CD14-positive monocyte (primary cell): ENCODE measurements around the gene PRDM1. TPM values are rescaled to one million over a fixed set of nuclear protein-coding genes. Genes with fewer than 3 reads are reported as not detected.

Source experiments
- DNase-seq, 3 donors: peaks; one replicate each; pipeline ENCODE4 v3.0.0-alpha.2; 2011 to 2022
- H2AFZ ChIP-seq: 2 replicates; pipeline ENCODE4 v1.6.0; 2012; ENCODE audit warnings: mild to moderate bottlenecking, low read depth, low read length, inconsistent platforms; ENCODE audit not compliant: insufficient read depth, poor library complexity, severe bottlenecking
- H3K27ac ChIP-seq, 2 donors: 1 replicate in 1 of 2; 2 replicates in 1 of 2; pipeline ENCODE4 v1.5.1; 2012 to 2013; ENCODE audit warnings: low read length in 2 of 2, control low read depth in 1 of 2, inconsistent platforms in 1 of 2, low read depth in 1 of 2, mild to moderate bottlenecking in 1 of 2
- H3K27me3 ChIP-seq, 2 donors: one replicate each; pipeline versions ENCODE4 v1.6.0 to v1.6.1; 2011 to 2013; ENCODE audit warnings: low read length in 2 of 2; ENCODE audit not compliant: control insufficient read depth in 2 of 2, insufficient read depth in 2 of 2
- H3K36me3 ChIP-seq, 2 donors: replicated peaks in 1 of 2; 1 replicate in 1 of 2; 2 replicates in 1 of 2; pipeline versions ENCODE4 v1.5.1 to v1.6.1; 2012 to 2013; ENCODE audit warnings: low read length in 2 of 2, control low read depth in 1 of 2, inconsistent platforms in 1 of 2, mild to moderate bottlenecking in 1 of 2; ENCODE audit not compliant: insufficient read depth in 2 of 2, control insufficient read depth in 1 of 2
- H3K4me1 ChIP-seq, 2 donors: 1 replicate in 1 of 2; 2 replicates in 1 of 2; pipeline versions ENCODE4 v1.5.1 to v1.6.1; 2012 to 2013; ENCODE audit warnings: low read length in 2 of 2, control low read depth in 1 of 2, inconsistent platforms in 1 of 2, mild to moderate bottlenecking in 1 of 2, moderate library complexity in 1 of 2; ENCODE audit not compliant: insufficient read depth in 2 of 2, control insufficient read depth in 1 of 2
- H3K4me2 ChIP-seq: replicated peaks from 2 replicates; pipeline ENCODE3; 2012; ENCODE audit warnings: low read length, moderate library complexity, mild to moderate bottlenecking; ENCODE audit not compliant: poor library complexity, severe bottlenecking; ENCODE audit errors: extremely low read depth
- H3K4me3 ChIP-seq, 3 experiments: fragments of 200-600 bp in 1 of 3; sonication (generic) in 1 of 3; replicated peaks in 1 of 3; 1 replicate in 2 of 3; 2 replicates in 1 of 3; pipeline ENCODE4 v1.5.1; 2011 to 2013; ENCODE audit warnings: low read length in 3 of 3, mild to moderate bottlenecking in 3 of 3, control low read depth in 2 of 3, low read depth in 2 of 3, inconsistent platforms in 1 of 3, moderate library complexity in 1 of 3
- H3K79me2 ChIP-seq: 2 replicates; pipeline ENCODE4 v1.6.0; 2012; ENCODE audit warnings: mild to moderate bottlenecking, control low read depth, inconsistent platforms, low read length, moderate library complexity; ENCODE audit not compliant: insufficient read depth
- H3K9ac ChIP-seq: 2 replicates; pipeline ENCODE4 v1.6.0; 2017; ENCODE audit warnings: low read length, mild to moderate bottlenecking; ENCODE audit not compliant: insufficient read depth, poor library complexity, severe bottlenecking
- H3K9me3 ChIP-seq, 2 donors: replicated peaks in 1 of 2; 1 replicate in 1 of 2; 2 replicates in 1 of 2; pipeline versions ENCODE4 v1.5.1 to v1.6.1; 2012 to 2013; ENCODE audit warnings: low read length in 2 of 2, control low read depth in 1 of 2; ENCODE audit not compliant: control insufficient read depth in 1 of 2, insufficient read depth in 1 of 2
- H4K20me1 ChIP-seq: 2 replicates; pipeline ENCODE4 v1.6.0; 2012; ENCODE audit warnings: mild to moderate bottlenecking, low read length, control low read depth, moderate library complexity; ENCODE audit not compliant: insufficient read depth
- H3K27ac Mint-ChIP-seq, 7 donors: one replicate each; pipeline ENCODE4 v1.8.0; 2020; ENCODE audit warnings: mild to moderate bottlenecking in 7 of 7, mixed read lengths in 7 of 7, moderate library complexity in 6 of 7, inconsistent platforms in 2 of 7
- H3K27me3 Mint-ChIP-seq, 3 donors: one replicate each; pipeline ENCODE4 v1.8.0; 2021 to 2022; ENCODE audit warnings: low read depth in 3 of 3, mild to moderate bottlenecking in 3 of 3, mixed read lengths in 3 of 3, moderate library complexity in 3 of 3, inconsistent platforms in 1 of 3
- H3K36me3 Mint-ChIP-seq, 2 donors: one replicate each; pipeline ENCODE4 v1.8.0; 2020; ENCODE audit warnings: mixed read lengths in 2 of 2, inconsistent platforms in 1 of 2, mild to moderate bottlenecking in 1 of 2
- H3K4me1 Mint-ChIP-seq: one replicate; pipeline ENCODE4 v1.8.0; 2020; ENCODE audit warnings: mild to moderate bottlenecking, mixed read lengths
- H3K4me3 Mint-ChIP-seq, 2 donors: one replicate each; pipeline ENCODE4 v1.8.0; 2020; ENCODE audit warnings: mild to moderate bottlenecking in 2 of 2, mixed read lengths in 2 of 2, moderate library complexity in 1 of 2
- H3K9me3 Mint-ChIP-seq, 7 donors: one replicate each; pipeline ENCODE4 v1.8.0; 2020 to 2022; ENCODE audit warnings: mixed read lengths in 7 of 7, mild to moderate bottlenecking in 6 of 7, moderate library complexity in 6 of 7, inconsistent platforms in 2 of 7
- WGBS: methylation state at CpG from one replicate; pipeline ENCODE4 v1.1.5; 2013; ENCODE audit warnings: missing lambda C conversion rate; ENCODE audit not compliant: insufficient coverage; 5-methylcytosine and 5-hydroxymethylcytosine counted together
- intact Hi-C, 2 donors: fragments of 100-400 bp; cut with micrococcal nuclease; formaldehyde crosslinking; loops; one replicate each; pipeline versions ENCODE4 v1.15.0 to v1.15.1; 2023
- polyA plus RNA-seq, 3 donors: library from polyadenylated mRNA; depleted of rRNA in 1 of 3; unstranded in 2 of 3; stranded (reverse) in 1 of 3; fragments of 300-500 nt in 2 of 3; fragments of >200 nt in 1 of 3; fragmentation: Illumina TruSeq in 2 of 3; gene quantifications; 1 replicate in 2 of 3; 2 replicates in 1 of 3; pipeline ENCODE4 v1.2.3, GENCODE V29; 2012 to 2021
- TF ChIP-seq, protein P1 (sequence below): fragments of 200-600 bp; IDR thresholded peaks from one replicate; pipeline ENCODE4 v1.8.0; 2022; ENCODE audit warnings: antibody characterized with exemption, mild to moderate bottlenecking

The PRDM1 gene
- polyA plus RNA-seq, 3 donors: 1.8 to 14.9 (median 5.2) TPM

DNA sequence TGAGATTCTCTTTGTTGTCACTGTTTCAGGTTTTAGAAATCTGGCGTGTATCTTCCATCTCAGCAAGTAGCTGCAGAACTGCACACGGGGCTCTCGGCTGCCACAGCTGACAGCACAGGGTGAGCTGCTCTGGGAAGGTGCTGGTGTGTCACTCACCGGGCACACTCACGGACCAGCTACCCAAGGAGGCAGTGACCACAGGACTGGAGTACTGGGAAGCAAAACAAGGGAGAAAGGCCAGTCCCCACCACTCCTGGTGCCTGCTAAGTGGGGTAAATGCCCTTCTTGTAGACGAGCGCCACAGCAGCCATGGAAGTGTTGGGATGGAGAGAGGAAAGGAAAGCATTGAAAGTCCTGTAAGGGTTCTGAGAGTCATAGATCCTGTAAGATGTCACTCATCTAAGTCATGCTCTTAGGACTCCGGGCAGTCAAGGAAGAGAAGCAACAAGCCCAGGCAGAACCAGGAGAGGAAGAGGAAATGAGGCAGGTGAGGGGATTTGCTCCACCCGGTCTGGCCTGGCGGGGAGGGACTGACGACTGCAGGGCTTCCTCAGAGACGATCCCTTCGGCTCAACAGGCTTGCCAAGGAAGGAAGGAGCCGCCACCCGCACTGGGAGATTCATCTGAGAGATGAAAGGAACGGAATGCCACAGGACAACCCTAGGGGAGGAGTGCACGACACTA is 48.1 kb downstream of the PRDM1 start:
- H3K27me3 ChIP-seq: no peaks in the 10 kb centered on the region
- no peak overlapping the region for H3K4me2 ChIP-seq
- no peaks in the 10 kb centered on the region for H3K36me3 Mint-ChIP-seq
- no peak overlapping the region for H2AFZ ChIP-seq
- no peak overlapping the region for H3K4me3 Mint-ChIP-seq
- no peak overlapping the region for H3K4me3 ChIP-seq
- H3K4me1 Mint-ChIP-seq: peaks cover 11% of the 10 kb centered on the region
- no peak for DNase-seq
- no peak overlapping the region for H3K9ac ChIP-seq
- intact Hi-C loops: no loop called here
- no peaks in the 10 kb centered on the region for H3K27me3 Mint-ChIP-seq
- 78% methylated on average over 12 of the region's 17 CpGs for WGBS
- H3K36me3 ChIP-seq: no peaks in the 10 kb centered on the region
- no peaks in the 10 kb centered on the region for H3K9me3 ChIP-seq
- H3K27ac Mint-ChIP-seq: no peak overlapping the region
- no peak overlapping the region for H3K27ac ChIP-seq
- TF ChIP-seq, protein P1, sequence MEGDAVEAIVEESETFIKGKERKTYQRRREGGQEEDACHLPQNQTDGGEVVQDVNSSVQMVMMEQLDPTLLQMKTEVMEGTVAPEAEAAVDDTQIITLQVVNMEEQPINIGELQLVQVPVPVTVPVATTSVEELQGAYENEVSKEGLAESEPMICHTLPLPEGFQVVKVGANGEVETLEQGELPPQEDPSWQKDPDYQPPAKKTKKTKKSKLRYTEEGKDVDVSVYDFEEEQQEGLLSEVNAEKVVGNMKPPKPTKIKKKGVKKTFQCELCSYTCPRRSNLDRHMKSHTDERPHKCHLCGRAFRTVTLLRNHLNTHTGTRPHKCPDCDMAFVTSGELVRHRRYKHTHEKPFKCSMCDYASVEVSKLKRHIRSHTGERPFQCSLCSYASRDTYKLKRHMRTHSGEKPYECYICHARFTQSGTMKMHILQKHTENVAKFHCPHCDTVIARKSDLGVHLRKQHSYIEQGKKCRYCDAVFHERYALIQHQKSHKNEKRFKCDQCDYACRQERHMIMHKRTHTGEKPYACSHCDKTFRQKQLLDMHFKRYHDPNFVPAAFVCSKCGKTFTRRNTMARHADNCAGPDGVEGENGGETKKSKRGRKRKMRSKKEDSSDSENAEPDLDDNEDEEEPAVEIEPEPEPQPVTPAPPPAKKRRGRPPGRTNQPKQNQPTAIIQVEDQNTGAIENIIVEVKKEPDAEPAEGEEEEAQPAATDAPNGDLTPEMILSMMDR: no peak
- no peaks in the 10 kb centered on the region for H3K79me2 ChIP-seq
- H3K9me3 Mint-ChIP-seq: no peaks in the 10 kb centered on the region
- peaks cover 0 to under 1% of the 10 kb centered on the region in 2 donors for H3K4me1 ChIP-seq
- H4K20me1 ChIP-seq: no peaks in the 10 kb centered on the region

DNA sequence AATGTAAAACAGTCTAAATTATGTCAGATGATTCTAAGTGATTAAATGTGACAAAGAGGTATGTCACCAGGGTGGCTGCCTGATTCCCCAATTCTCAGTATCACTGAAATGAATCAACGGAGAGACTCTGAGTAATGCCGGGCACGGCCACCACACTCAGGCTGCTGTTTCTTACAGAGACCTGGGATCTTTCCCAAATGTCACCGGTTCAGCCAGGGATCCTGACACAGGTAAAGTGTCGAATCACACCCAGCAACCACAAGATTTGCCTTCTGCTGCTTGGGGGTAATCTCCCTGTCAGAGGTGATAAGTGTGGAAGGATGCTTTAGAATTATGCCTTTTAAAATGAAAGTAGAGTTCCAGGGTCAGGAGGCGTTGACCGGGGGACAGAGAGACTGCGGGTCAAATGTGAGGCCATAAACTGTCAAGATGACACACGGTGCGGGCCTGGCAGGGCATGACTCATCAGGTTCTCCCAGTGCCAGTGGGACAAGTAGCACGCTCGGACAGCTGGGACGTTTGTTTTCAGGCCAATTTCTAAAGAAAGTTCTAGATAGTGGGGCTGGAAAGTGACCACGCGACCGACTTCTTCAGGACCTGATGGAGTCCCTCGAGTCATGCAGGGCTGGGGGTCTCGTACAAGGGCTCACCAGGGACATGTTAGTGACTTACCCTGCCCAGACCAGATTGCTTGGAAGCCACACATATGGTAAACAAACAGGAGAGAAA is 48.9 kb downstream of the PRDM1 start:
- TF ChIP-seq, protein P1: no peak
- H3K27ac Mint-ChIP-seq: peak overlapping the region in 2 of 7 donors; percentile 25 to 54
- H3K4me1 Mint-ChIP-seq: peaks cover 5% of the 10 kb centered on the region
- Histone ChIP-seq H3K27me3 (no peaks in the 10 kb centered on the region), H3K27ac (no peak overlapping the region), H3K9me3 (no peaks in the 10 kb centered on the region), H3K36me3 (no peaks in the 10 kb centered on the region), H3K9ac (no peak overlapping the region), H3K4me3 (no peak overlapping the region), H3K4me1 (no peaks in the 10 kb centered on the region), H4K20me1 (no peaks in the 10 kb centered on the region), H3K4me2 (no peak overlapping the region), H3K79me2 (no peaks in the 10 kb centered on the region), H2AFZ (no peak overlapping the region)
- DNase-seq: no peak
- intact Hi-C loops: no loop called here
- no peaks in the 10 kb centered on the region for H3K36me3 Mint-ChIP-seq
- H3K4me3 Mint-ChIP-seq: no peak overlapping the region
- no peaks in the 10 kb centered on the region for H3K9me3 Mint-ChIP-seq
- 89% methylated on average over 16 of the region's 18 CpGs for WGBS
- H3K27me3 Mint-ChIP-seq: no peaks in the 10 kb centered on the region
